Liver (tissue), 9 donors: ENCODE data around the gene EIPR1. TPM values are rescaled to one million over a fixed set of nuclear protein-coding genes. Genes with fewer than 3 reads are reported as not detected.

ENCODE experiments used
- DNase-seq: peaks from one replicate; pipeline ENCODE4 v3.0.0-alpha.2; 2017; ENCODE audit warnings: low spot score
- H3K27ac ChIP-seq, 2 donors: one replicate each; pipeline ENCODE4 v1.7.0; 2013; ENCODE audit warnings: inconsistent platforms in 2 of 2, low read length in 2 of 2, control low read depth in 1 of 2, low read depth in 1 of 2, mild to moderate bottlenecking in 1 of 2
- H3K27me3 ChIP-seq, 4 donors: one replicate each; pipeline versions ENCODE4 v1.6.1 to v1.7.0; 2013; ENCODE audit warnings: low read length in 3 of 4, inconsistent platforms in 1 of 4, mild to moderate bottlenecking in 1 of 4, moderate library complexity in 1 of 4; ENCODE audit not compliant: control insufficient read depth in 4 of 4, insufficient read depth in 4 of 4
- H3K36me3 ChIP-seq, 4 donors: one replicate each; pipeline versions ENCODE4 v1.6.1 to v1.7.0; 2013; ENCODE audit warnings: low read length in 3 of 4, mild to moderate bottlenecking in 3 of 4, low read depth in 1 of 4, moderate library complexity in 1 of 4; ENCODE audit not compliant: control insufficient read depth in 4 of 4, insufficient read depth in 3 of 4
- H3K4me1 ChIP-seq, 4 donors: one replicate each; pipeline versions ENCODE4 v1.6.1 to v1.7.0; 2013; ENCODE audit warnings: low read length in 3 of 4, mild to moderate bottlenecking in 3 of 4, moderate library complexity in 1 of 4; ENCODE audit not compliant: control insufficient read depth in 4 of 4, insufficient read depth in 4 of 4
- H3K4me3 ChIP-seq, 3 donors: one replicate each; pipeline versions ENCODE4 v1.6.1 to v1.7.0; 2013; ENCODE audit warnings: low read length in 3 of 3, control low read depth in 1 of 3, low read depth in 1 of 3, mild to moderate bottlenecking in 1 of 3
- H3K9ac ChIP-seq, 2 donors: one replicate each; pipeline ENCODE4 v1.7.0; 2013; ENCODE audit warnings: low read length in 2 of 2, mild to moderate bottlenecking in 2 of 2, moderate library complexity in 2 of 2, control low read depth in 1 of 2, low read depth in 1 of 2
- H3K9me3 ChIP-seq, 4 donors: one replicate each; pipeline versions ENCODE4 v1.6.1 to v1.7.0; 2013; ENCODE audit warnings: low read length in 3 of 4; ENCODE audit not compliant: control insufficient read depth in 4 of 4
- ATF3 ChIP-seq: IDR thresholded peaks from 2 replicates; pipeline ENCODE4 v1.6.1; 2016; ENCODE audit warnings: antibody characterized with exemption
- CTCF ChIP-seq: fragments of 150-350 bp; IDR thresholded peaks from 2 replicates; pipeline ENCODE4 v1.5.1; 2017; ENCODE audit warnings: improper control_type of control experiment, low read depth, low read length; ENCODE audit not compliant: missing input control
- FOXA2 ChIP-seq: IDR thresholded peaks from 2 replicates; pipeline ENCODE4 v1.6.1; 2016; ENCODE audit warnings: antibody characterized with exemption
- GABPA ChIP-seq, 2 donors: IDR thresholded peaks in 1 of 2; conservative IDR thresholded peaks in 1 of 2; 2 replicates each; pipeline ENCODE4 v1.6.1; 2016; ENCODE audit warnings: antibody characterized with exemption in 2 of 2, mild to moderate bottlenecking in 1 of 2, moderate library complexity in 1 of 2
- HNF4G ChIP-seq: IDR thresholded peaks from 2 replicates; pipeline ENCODE4 v1.6.1; 2016; ENCODE audit warnings: antibody characterized with exemption
- NR2F2 ChIP-seq: IDR thresholded peaks from 2 replicates; pipeline ENCODE4 v1.6.1; 2016; ENCODE audit warnings: antibody characterized with exemption
- RAD21 ChIP-seq, 2 donors: IDR thresholded peaks; 2 replicates each; pipeline ENCODE4 v1.6.1; 2016; ENCODE audit warnings: antibody characterized with exemption in 2 of 2, mild to moderate bottlenecking in 2 of 2
- REST ChIP-seq: IDR thresholded peaks from 2 replicates; pipeline ENCODE4 v1.6.1; 2016; ENCODE audit warnings: antibody characterized with exemption, mild to moderate bottlenecking
- RXRA ChIP-seq, 2 donors: IDR thresholded peaks; 2 replicates each; pipeline ENCODE4 v1.6.1; 2017 to 2018; ENCODE audit warnings: antibody characterized with exemption in 2 of 2, mild to moderate bottlenecking in 1 of 2
- WGBS: extraction: QIAGEN DNeasy Blood & Tissue Kit; methylation state at CpG from one replicate; pipeline ENCODE4 v1.1.7; 2013; 5-methylcytosine and 5-hydroxymethylcytosine counted together
- polyA plus RNA-seq, 2 donors: library from polyadenylated mRNA; stranded (reverse) in 1 of 2; unstranded in 1 of 2; fragments of 200-250 nt in 1 of 2; fragments of >200 nt in 1 of 2; fragmentation: Nextera tagmentation in 1 of 2; extraction: Ambion mirVana in 1 of 2; gene quantifications; one replicate each; pipeline versions ENCODE4 v1.2.1 to v1.2.3, GENCODE V29; 2013 to 2015
- total RNA-seq, 2 donors: library from RNA; depleted of rRNA; stranded (reverse); fragments of >200 nt; gene quantifications; one replicate each; pipeline ENCODE4 v1.2.3, GENCODE V29; 2014
- donor health status: healthy.
- donor health status: healthy.
- donor health status: healthy.
- donor health status: healthy.
- donor health status: healthy.

EIPR1 gene
- total and polyA plus RNA-seq, 4 donors: 7.6 to 12.1 (median 11.4) TPM

GRCh38 chr2:3188405-3188946 lies 189.1 kb downstream of the EIPR1 start (continued):
- TF ChIP-seq NR2F2: no peak
- no peak for TF ChIP-seq ATF3
- no peak for TF ChIP-seq HNF4G

- no peak for DNase-seq
- Histone ChIP-seq H3K27me3 (no peaks in the 10 kb centered on the region), H3K4me3 (no peak overlapping the region), H3K4me1 (no peaks in the 10 kb centered on the region), H3K9ac (no peak overlapping the region), H3K27ac (no peak overlapping the region), H3K36me3 (peaks cover 8 to 35% (median 12%) of the 10 kb centered on the region in 4 donors), H3K9me3 (no peaks in the 10 kb centered on the region)
- no peak for TF ChIP-seq CTCF
- TF ChIP-seq REST: no peak
- TF ChIP-seq FOXA2: no peak
- no peak for TF ChIP-seq GABPA (IDR thresholded peaks at IDR 0.05 in 1 of 2, conservative IDR thresholded peaks at IDR 0.05 in 1 of 2)
- TF ChIP-seq RXRA (IDR thresholded peaks at IDR 0.05): no peak
- 95% methylated on average over 12 of the region's 12 CpGs for WGBS
Observed at GRCh38 chr2:3187467-3187866, 190.2 kb downstream of the EIPR1 start.

- DNase-seq: no peak
- H3K9ac ChIP-seq: no peak overlapping the region
- WGBS: 98% methylated on average over 8 of the region's 8 CpGs
- no peaks in the 10 kb centered on the region for H3K27me3 ChIP-seq
- no peaks in the 10 kb centered on the region for H3K9me3 ChIP-seq
- no peaks in the 10 kb centered on the region for H3K4me1 ChIP-seq
- TF ChIP-seq RAD21 (IDR thresholded peaks at IDR 0.05): no peak
- TF ChIP-seq CTCF: no peak
- peaks cover under 1 to 29% (median 10%) of the 10 kb centered on the region in 4 donors for H3K36me3 ChIP-seq
- H3K4me3 ChIP-seq: no peak overlapping the region
- H3K27ac ChIP-seq: no peak overlapping the region
Observed at GRCh38 chr2:3186766-3187165, 190.9 kb downstream of the EIPR1 start.
